ENCODE results near the gene ZNF324.
"Not testable (repeated sequence)": the region's sequence is repeated elsewhere in the genome, so short reads cannot be mapped to it uniquely, and the experiment has no call there.

Gene ZNF324

DNA sequence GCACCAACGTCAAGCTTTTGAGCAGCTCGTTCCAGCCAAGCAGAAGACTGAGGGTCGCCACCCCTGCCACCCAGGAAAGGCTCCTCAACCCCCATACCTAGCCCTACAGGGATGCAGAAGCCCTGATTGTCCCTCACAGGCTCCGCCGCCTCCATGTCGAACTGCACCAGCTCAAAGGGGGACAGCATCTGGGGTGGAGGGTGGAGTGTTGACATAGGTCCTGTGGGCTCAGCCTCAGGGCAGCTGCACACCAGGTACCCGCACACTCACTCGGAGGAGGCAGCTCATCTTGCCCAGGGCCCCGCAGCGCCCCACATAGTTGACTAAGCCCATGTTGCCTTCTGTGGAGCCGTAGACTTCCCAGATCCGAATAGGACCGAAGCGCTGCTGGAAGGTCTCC is 33.4 kb downstream of the ZNF324 start:
- no peak for DNase-seq (ENCODE audit: low spot score)

DNA sequence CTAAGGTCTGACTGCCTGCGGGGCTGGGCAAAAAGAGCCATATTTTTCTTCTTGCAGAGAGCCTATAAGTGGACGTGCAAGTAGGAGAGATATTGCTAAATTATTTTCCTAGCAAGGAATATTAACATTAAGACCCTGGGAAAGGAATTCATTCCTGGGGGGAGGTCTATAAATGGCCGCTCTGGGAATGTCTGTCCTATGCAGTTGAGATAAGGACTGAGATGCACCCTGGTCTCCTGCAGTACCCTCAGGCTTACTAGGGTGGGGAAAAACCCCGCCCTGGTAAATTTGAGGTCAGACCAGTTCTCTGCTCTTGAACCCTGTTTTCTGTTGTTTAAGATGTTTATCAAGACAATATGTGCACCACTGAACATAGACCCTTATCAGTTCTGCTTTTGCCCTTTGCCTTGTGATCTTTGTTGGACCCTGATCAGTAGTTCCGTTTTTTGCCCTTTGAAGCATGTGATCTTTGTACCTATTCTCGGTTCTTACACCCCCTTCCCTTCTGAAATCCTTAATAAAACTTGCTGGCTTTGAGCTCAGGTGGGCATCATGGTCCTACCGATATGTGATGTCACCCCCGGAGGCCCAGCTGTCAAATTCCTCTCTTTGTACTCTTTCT is 40.8 kb downstream of the ZNF324 start:
- not testable (repeated sequence) for DNase-seq (ENCODE audit: low spot score)

DNA sequence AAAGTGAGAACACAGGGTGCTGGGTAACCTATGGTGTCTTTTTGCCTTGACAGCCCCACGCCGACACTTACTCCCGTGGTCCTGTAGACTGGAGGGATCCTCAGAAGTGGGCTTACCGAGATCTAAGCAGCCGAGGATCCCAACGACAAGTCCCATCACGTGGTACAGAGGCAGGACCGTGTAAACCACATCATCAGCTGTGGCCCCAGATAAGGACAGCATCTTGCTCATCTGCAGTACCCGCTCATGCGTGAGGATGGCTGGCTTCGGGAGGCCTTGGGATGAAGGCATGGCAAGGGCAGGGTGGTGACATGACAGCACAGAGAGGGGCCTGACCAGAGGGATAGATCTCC is 42.8 kb downstream of the ZNF324 start:
- no peak for DNase-seq (ENCODE audit: low spot score)

DNA sequence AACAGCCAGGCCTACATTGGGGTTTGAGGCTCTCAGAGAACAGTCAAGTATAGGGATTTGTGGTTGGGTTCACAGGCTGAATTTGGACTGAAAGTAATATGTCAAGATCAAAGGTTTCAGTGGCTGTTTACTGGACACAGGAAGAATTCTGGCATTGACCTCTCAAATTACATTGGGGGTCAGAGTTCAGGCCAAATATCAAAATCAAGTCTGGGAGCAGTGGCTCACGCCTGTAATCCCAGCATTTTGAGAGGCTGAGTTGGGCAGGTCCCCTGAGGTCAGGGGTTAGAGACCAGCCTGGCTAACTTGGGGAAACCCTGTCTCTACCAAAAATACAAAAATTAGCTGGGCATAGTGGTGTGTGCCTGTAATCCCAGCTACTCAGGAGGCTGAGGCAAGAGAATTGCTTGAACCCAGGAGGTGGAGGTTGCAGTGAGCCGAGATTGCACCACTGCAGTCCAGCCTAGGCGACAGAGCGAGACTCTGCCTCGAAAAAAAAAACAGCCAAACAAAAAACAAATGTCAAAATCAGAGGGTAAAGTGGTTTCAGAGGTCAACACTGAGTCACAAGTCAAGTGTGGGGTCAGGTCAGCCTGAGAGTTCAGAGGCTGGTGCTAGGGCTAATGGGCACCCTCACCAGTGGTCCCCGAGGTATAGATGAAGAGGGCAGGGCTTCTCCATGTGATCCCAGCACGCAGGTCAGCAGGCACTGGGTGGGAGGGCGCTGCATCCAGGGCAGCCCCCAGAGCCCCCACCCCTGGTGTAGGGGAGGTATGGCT is 43.4 kb downstream of the ZNF324 start:
- DNase-seq (ENCODE audit: low spot score), result no peak

DNA sequence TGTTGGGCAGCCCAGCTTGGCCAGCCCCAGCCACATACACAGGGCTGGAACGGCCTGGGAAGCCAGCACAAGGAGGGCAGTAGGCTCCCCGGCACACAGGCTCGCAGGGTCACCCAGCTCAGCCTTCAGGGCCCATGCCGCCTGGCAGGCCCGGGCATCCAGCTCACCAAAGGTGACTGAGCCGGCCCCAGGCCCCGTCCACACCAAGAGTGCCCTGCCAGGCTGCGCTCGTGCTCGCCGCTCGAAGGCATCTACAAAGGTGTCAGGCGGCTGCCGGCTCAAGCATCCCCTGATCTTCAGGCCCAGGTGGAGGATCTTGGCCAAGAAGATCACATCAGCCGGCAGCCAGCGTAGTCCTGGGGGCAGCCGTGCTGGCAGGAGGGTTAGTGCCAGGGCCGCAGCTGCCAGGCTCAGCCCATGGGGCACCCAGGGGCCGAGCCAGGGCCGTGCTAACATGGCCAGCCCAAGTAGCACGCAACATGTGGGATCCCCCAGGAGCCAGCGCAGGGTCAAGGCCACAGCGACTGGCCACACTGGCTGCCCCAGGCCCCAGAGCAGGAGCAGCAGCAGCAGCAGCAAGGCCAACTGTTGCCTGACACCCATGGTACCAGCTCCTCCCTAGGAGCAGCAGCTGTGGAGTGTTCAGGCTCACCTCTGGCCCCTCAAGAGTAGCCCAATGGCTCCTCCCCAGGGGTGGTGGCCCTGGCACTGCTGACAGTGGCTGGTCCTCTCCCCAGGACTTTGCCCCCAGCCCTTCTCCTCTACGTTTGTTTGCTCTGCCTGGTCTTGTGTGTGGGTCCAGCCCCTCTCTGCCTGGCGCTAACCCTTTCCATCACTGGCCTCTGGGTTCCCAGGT is 44.7 kb downstream of the ZNF324 start, which contains the start of gene SLC27A5:
Gene SLC27A5, minus strand, starts transcription at position 640 of the 856 bp plus-strand sequence. Its CDS starts 37 bp downstream, at position 603.
- DNase-seq (ENCODE audit: low spot score), result no peak

DNA sequence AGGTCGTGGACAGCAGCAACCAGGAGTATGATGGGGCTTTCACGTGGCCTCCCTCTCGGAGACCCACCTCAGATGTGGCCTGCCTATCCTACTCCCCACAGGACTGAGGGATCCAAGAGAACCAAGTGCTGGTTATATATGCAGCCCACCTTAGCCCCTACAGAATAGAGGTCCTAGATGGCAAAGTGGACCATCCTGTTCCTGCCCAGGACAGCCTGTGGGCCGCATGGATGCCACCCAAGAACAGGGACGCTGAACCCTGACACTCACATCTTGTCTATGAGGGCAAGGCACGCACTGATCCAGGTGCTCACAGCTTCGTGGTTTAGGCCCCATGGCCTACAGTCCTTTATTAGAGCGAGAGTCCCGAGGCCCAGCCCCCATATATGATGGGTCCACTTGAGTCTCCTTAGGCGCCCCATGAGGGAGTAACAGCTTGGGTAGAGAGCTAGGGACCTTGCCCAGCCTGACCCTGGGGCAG is 46.4 kb downstream of the ZNF324 start:
- DNase-seq (ENCODE audit: low spot score), result no peak

DNA sequence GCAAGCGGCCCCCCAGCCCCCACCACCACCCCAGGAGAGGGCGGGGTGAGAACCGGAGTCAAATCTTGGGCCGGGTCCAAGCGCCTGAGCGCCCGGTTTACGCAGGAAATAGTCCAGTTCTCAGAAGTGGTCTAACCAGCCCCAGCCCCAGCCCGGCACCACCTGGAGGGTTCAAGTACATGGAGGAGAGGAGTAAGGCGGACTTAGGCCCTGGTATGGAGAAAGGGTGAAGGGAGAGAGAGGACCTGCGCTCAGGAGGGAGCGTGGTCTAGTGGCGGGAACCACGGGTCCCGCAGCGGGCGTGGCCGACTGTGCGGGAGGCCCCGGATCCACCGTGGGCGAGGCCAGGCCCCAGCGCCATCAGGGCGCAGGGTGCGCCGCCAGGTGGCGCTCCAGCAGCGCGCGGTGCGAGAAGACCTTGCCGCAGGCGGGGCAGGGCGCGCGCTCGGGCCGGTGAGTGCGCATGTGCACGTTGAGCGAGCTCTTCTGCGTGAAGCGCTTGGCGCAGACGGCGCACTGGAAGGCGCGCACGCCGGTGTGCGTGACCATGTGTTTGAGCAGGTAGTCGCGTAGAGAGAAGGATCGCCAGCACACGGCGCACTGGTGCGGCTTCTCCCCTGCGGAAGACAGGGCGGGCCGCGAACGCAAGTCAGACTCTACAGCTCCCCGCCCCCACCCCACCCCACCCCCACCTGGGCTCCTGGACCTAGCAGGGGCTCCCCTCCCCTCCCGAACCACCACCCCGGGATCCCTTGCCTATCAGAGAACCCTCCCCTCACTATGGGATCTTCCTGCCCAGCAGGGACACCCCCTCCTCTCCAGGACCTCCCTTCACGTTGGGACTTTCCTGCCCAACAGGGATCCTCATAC is 47.0 kb downstream of the ZNF324 start:
- peak; percentile 78 for DNase-seq (ENCODE audit: low spot score)

DNA sequence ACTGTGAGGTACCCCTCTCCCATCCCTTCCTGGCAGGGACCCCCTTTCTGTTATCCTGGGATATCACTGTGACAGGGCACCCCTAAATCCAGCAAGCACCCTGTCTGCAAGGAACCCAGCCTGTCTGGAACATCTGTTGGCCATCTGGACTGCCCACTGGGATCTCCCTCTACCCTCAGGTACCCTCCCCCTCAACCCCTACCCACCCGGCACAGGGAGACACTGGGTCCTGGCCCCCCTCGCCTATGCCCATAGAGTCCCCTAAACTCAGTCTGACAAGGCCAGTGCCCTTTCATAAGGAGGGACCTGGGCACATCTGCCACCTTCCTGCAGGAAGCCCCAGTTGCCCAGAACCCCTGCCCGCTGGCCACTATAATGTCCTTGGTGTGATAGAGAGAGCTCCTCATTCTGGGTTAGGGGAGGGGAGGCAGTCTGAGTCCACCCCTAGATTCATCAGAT is 47.7 kb downstream of the ZNF324 start:
- no peak for DNase-seq (ENCODE audit: low spot score)

DNA sequence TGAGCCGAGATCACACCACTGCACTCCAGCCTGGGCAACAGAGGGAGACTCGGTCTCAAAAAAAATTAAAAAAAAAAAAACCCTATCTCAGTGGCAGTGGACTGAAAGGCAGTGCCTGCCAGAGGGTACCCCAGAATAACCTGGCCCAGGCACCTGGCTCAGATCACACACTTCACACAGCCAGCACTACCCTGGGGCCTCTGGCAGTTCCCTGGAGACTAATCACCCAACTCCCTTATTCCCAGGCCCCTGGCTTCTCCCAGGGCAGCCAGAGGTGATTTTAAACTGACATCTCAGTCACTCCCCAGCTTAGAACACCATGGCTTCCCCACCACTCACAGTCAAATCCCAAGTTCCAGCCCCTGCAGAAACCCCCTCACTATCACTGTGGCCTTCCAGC is 48.4 kb downstream of the ZNF324 start:
- DNase-seq (ENCODE audit: low spot score), result no peak

DNA sequence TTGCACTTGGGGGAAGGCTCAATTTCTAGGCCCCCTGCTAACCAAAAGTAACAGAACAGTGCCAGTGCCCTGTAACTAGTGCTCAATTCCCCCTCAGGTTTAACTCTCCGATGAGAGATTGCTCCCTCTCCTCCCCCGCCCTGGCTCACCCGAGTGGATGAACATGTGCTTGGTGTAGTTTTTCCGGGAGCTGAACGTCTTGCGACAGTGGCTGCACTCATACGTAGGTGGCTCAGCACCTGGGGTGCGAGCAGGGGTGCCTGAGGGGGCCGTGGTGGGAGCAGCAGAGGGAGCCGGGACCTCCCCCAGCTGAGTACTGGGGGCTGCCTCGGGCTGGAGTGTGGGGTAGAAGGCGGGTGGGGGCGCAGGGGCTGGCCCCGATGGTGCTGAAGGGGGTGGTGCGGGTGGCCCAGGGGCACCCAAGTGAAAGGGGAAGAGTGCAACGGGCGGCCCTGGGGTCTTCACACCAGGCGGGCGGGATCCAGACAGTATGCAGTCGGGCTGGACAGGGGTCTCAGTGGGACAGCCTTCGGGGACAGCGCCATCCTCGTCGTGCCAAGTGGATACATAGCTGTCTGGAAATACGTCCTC is 49.5 kb downstream of the ZNF324 start:
- DNase-seq (ENCODE audit: low spot score), result no peak

DNA sequence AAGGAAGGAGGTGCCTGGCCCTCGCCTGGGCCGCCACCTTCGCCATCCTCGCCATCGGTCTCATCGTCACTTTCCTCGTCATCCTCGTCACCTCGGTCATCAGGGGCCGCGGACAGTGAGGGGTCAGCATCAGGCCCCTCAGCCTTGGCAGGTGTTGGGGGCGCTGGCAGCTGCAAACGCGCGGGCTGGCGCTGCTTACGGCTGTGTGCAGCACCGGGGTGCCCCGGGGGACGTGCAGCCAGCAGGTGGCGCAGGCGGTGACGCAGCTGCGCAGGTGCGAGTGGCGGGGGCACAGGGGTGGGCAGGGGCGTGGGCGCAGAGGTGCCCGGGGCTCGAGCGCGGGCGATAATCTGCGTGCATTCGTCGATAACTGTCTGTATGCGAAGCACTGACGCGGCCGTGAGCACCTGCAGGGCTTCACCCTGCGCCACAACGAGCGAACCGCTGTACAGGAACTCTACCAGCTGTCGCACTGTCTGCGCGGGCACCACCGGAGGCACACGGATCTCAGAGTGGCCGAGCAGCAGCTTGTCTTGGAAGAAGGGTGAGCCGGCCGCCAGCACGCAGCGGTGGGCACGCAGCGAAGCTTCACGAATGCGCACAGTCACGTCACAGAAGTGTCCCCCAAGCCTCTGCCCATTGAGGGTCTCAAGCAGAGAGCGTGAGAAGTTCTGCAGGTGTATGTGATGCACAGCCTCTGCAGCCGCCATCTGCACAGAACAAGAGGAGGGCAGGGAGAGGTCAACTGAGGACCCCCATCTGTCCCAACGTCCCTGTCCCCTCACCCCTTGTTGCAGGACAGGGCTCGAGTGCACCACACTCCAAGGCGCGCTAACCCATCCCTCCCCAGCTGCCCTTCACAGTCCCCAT is 50.3 kb downstream of the ZNF324 start:
- no peak for DNase-seq (ENCODE audit: low spot score)

DNA sequence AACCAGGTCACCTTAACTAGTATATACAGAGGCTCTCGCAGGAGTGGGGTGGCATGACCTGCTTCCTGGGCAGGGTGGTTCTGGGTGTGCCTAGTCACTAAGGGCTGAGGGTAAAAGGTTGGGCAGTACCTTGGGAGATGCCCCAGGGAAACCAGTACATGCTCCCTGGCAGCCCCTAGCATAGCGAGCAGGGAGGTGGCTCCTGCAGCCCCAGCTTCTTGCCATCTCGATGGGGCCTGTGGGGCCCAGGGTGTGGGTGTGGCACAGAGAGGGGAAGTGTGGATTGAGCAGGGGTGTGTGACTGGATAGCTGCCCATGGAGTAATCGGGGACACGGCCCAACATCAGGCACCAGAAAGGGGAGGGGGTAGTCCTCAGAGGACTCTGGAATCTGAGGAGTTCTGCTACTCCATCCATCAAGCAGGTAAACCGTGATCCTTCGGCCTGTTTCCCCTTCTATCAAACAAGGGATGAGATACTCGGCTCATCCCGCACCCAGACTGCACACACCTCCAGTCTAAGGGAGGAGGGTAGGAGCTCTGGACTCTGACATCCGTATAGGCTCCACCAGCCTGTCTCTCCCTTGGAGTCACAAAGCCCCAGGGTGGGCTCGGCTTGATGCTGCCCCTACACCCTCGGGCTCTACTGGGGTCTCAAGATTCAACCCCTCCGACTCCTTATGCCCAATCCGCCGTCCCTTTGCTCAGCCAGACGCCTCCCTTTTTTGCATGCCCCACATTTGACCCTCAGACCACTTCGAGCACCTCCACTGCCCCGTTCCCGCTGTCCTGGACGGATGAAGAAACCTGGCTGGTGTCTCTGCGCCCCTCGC is 51.6 kb downstream of the ZNF324 start:
- peak; percentile 26 for DNase-seq (ENCODE audit: low spot score)

DNA sequence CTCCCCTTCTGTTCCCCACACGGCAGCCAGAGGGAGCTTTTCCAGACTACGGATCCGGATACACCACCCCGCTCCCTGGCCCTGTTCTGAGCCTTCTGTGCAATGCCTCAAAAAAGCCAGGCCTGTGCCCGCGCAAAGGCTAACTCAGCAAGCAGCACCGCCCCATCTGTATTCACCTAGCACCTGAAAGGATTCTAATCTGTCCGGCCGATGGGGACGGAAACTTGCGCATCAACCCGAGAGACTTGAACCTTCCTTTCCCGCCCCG is 52.1 kb downstream of the ZNF324 start:
- peak; percentile 92 for DNase-seq (ENCODE audit: low spot score)

DNA sequence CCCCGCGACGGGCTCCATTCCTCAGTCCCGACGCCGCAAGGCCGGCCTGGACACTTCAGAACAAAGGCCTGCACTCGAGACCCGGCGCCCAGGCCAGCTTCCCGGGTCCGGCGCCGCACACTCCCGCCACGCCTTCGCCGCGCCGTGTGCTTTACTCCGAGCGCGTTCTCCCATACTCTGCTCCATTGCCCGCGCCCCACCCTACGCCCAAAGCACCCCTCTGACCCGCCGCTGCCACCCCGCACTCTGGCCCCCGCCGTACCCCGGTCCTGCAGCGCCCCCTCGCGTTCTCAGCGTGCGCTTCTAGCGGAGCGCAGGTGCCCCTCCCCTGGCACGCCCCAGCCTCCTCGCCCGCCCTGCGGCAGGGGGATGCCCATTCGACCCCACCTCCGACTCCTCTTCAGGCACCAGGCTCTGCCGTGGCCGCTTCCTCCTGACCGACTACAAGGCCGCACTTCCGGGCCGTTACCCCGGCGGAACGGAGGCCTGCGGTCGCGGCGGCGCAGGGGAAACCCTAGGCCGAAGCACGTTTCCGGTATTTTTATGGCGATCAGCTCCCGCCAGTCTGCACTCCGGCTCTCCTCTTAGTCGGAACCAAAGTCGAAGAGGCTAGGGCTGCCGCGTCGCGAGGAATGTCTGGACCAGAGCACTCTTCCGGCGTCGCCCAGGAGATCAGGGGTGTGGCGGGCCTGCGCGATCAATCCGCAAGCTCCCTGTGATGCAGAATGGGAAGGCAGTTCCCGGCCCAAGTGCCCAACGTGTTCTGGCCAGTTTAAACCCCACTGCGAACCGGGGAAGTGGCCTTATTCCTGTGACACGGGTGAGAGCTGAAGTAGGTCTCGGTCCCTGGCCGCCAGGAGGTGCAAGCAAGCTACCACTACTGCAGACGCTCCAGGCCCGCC is 52.7 kb downstream of the ZNF324 start, which contains the start of gene ZBTB45:
Gene ZBTB45, minus strand, starts transcription at position 456 of the 902 bp plus-strand sequence. CDS start 2,137 bp downstream, outside the sequence.
- peak; percentile 91 for DNase-seq (ENCODE audit: low spot score)

DNA sequence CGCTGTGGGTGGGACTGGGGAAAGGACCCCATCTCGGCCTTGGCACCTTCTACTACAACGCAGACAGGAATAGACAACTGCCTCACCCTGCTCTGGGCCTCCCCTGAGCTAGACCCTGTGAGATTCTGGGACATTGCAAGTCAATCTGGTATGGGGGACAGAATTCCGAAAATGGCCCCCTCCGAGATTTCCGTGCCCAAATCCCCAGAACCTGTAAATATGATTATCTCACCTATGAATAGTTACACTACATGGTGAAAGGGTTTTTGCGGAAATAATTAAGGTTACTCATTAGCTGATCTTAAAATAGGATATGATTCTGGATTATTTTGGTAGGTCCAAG is 53.3 kb downstream of the ZNF324 start:
- no peak for DNase-seq (ENCODE audit: low spot score)

DNA sequence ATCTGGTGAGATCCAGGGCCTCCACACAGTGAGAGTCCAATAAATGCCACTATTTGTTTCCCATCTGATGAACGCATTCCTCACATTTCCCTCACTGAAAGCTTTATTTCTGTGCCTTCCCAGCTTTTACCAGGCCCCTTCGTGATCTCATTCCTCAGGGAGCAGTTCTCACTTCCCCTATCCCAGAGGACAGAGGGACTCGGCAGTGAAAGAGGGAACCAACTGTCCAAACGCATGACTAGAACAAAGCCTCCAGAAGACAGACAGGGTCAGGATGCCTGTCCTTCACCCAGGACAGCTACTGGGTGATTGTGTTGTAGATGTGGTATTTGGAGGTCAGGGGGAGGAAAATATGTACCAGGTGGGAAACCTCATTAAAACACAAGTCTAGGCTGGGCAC is 54.8 kb downstream of the ZNF324 start:
- no peak for DNase-seq (ENCODE audit: low spot score)

DNA sequence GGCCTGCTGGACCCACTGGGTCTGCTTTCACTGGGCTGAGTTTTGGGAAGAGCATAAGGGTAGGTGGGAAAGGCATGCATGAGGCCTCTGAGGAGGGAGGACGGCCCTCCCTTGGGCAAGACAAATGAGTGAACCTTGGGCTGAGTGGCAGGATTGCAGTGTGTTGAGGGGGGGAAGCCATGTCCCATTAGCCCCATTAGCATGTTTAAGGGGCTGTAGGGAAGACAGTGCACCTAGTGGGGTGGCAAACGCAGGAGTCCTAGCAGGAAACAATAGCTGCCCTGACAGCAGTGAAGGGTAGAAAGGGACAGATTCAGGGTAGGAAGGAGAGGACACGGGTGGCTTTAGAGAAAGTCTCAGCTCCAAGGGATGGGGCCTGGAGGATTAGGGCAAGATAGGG is 55.8 kb downstream of the ZNF324 start:
- DNase-seq (ENCODE audit: low spot score), result no peak

Measured in hepatic stellate cell (primary cell).